Measurements from ENCODE around the gene DCAF4.

The DCAF4 gene

GRCh38 chr14:72894623-72895378 lies 31.5 kb upstream of the DCAF4 start:
- DNase-seq, result peak in 1 of 2 experiments; percentile 11

- no peak for DNase-seq
These were observed 27.8 kb upstream of the DCAF4 start for GRCh38 chr14:72898448-72898847.

GRCh38 chr14:72901361-72901760 lies 24.9 kb upstream of the DCAF4 start:
- DNase-seq, result no peak

GRCh38 chr14:72902801-72903530 lies 23.3 kb upstream of the DCAF4 start:
- no peak for DNase-seq

- no peak for DNase-seq
These were observed 22.5 kb upstream of the DCAF4 start for GRCh38 chr14:72903716-72904115.

GRCh38 chr14:72904218-72904617 lies 22.0 kb upstream of the DCAF4 start:
- no peak for DNase-seq

GRCh38 chr14:72904840-72905561 lies 21.3 kb upstream of the DCAF4 start:
- peak; percentile 34 to 41 for DNase-seq

- DNase-seq, result no peak
These were observed 19.9 kb upstream of the DCAF4 start for GRCh38 chr14:72906316-72906715.

- DNase-seq, result no peak
These were observed 19.4 kb upstream of the DCAF4 start for GRCh38 chr14:72906879-72907278.

GRCh38 chr14:72907886-72908285 lies 18.4 kb upstream of the DCAF4 start:
- DNase-seq, result peak in 1 of 2 experiments; percentile 2

- no peak for DNase-seq
These were observed 17.1 kb upstream of the DCAF4 start for GRCh38 chr14:72909163-72909562.

- DNase-seq, result no peak
These were observed 12.5 kb upstream of the DCAF4 start for GRCh38 chr14:72913809-72914208.

- DNase-seq, result no peak
These were observed 10.1 kb upstream of the DCAF4 start for GRCh38 chr14:72916174-72916573.

GRCh38 chr14:72917094-72917802 lies 9.0 kb upstream of the DCAF4 start:
- DNase-seq, result no peak

- no peak for DNase-seq
These were observed 6.3 kb upstream of the DCAF4 start for GRCh38 chr14:72920008-72920407.

GRCh38 chr14:72921396-72921795 lies 4.9 kb upstream of the DCAF4 start:
- DNase-seq, result no peak

GRCh38 chr14:72924337-72924736 lies 1.9 kb upstream of the DCAF4 start:
- DNase-seq, result peak; percentile 42 to 57

GRCh38 chr14:72925171-72925759 lies 999 bp upstream of the DCAF4 start:
- no peak for DNase-seq

GRCh38 chr14:72925815-72926291 lies 411 bp upstream of the DCAF4 start:
- DNase-seq, result no peak

- DNase-seq, result no peak
These were observed 2.6 kb downstream of the DCAF4 start for GRCh38 chr14:72928872-72929271.

- DNase-seq, result no peak
These were observed 3.2 kb downstream of the DCAF4 start for GRCh38 chr14:72929316-72930080.

GRCh38 chr14:72932893-72933292 lies 6.6 kb downstream of the DCAF4 start:
- no peak for DNase-seq

Data from SHP77 (cell line).